DND-41 (cell line): Measurements from ENCODE around the gene NETO1.

Experiments used
- CTCF ChIP-seq: IDR thresholded peaks from 2 replicates; pipeline ENCODE4 v1.5.1; 2012; ENCODE audit warnings: borderline replicate concordance, low read length, moderate library complexity, mild to moderate bottlenecking; ENCODE audit not compliant: poor library complexity, severe bottlenecking; ENCODE audit errors: extremely low read depth
- EZH2 ChIP-seq: IDR thresholded peaks from 3 replicates; pipeline ENCODE4 v1.6.1; 2012; ENCODE audit warnings: borderline replicate concordance, low read depth, mild to moderate bottlenecking, moderate library complexity, low read length, inconsistent platforms; ENCODE audit not compliant: severe bottlenecking

GRCh38 chr18:72726201-72726600, 141.6 kb downstream of the NETO1 start:
- TF ChIP-seq CTCF: no peak
- no peak for TF ChIP-seq EZH2
